GM21515 (cell line): ENCODE data around the gene WDR13.

ENCODE experiments used
- ATAC-seq: cut with Tn5 transposase; IDR thresholded peaks from one replicate; pipeline ENCODE4 v1.9.1; 2021; ENCODE audit not compliant: unreplicated experiment

The WDR13 gene

GRCh38 chrX:48592971-48593370 is 4.3 kb upstream of the WDR13 start:
- no peak for ATAC-seq

GRCh38 chrX:48595929-48596328 is 1.4 kb upstream of the WDR13 start:
- ATAC-seq, result no peak

GRCh38 chrX:48598614-48599013 is 1.3 kb downstream of the WDR13 start:
- ATAC-seq, result no peak

- no peak for ATAC-seq
Measured at GRCh38 chrX:48599341-48599740, 2.0 kb downstream of the WDR13 start.

- ATAC-seq, result no peak
Measured at GRCh38 chrX:48600226-48600625, 2.9 kb downstream of the WDR13 start.

GRCh38 chrX:48601741-48602394 is 4.6 kb downstream of the WDR13 start:
- no peak for ATAC-seq

GRCh38 chrX:48604701-48605100 is 7.4 kb downstream of the WDR13 start:
- ATAC-seq, result no peak

GRCh38 chrX:48606091-48606490 is 8.8 kb downstream of the WDR13 start:
- no peak for ATAC-seq

- ATAC-seq, result no peak
Measured at GRCh38 chrX:48611703-48612102, 14.4 kb downstream of the WDR13 start.

- no peak for ATAC-seq
Measured at GRCh38 chrX:48613502-48614160, 16.3 kb downstream of the WDR13 start.

- no peak for ATAC-seq
Measured at GRCh38 chrX:48616576-48616975, 19.3 kb downstream of the WDR13 start.

GRCh38 chrX:48617542-48618340 is 20.4 kb downstream of the WDR13 start:
- ATAC-seq, result no peak

- ATAC-seq, result no peak
Measured at GRCh38 chrX:48626401-48627298, 29.4 kb downstream of the WDR13 start.

GRCh38 chrX:48631376-48632090 is 34.2 kb downstream of the WDR13 start:
- peak; percentile 84 for ATAC-seq

GRCh38 chrX:48632207-48632606 is 34.9 kb downstream of the WDR13 start:
- no peak for ATAC-seq

- no peak for ATAC-seq
Measured at GRCh38 chrX:48636301-48636700, 39.0 kb downstream of the WDR13 start.

GRCh38 chrX:48636776-48637175 is 39.5 kb downstream of the WDR13 start:
- ATAC-seq, result no peak

GRCh38 chrX:48645669-48646068 is 48.4 kb downstream of the WDR13 start:
- no peak for ATAC-seq

GRCh38 chrX:48648336-48648751 is 51.1 kb downstream of the WDR13 start:
- no peak for ATAC-seq

GRCh38 chrX:48649102-48649501 is 51.8 kb downstream of the WDR13 start:
- ATAC-seq, result no peak
